Measurements from ENCODE around the gene RCCD1. TPM values are rescaled to one million over a fixed set of nuclear protein-coding genes. Genes with fewer than 3 reads are reported as not detected.
"Not testable (repeated sequence)": the region's sequence is repeated elsewhere in the genome, so short reads cannot be mapped to it uniquely, and the experiment has no call there.

Gene RCCD1
- 26.6 and 32.7 TPM in 2 replicates for total RNA-seq

- no peak for DNase-seq (ENCODE audit: low read depth)
- TF ChIP-seq, protein P1, sequence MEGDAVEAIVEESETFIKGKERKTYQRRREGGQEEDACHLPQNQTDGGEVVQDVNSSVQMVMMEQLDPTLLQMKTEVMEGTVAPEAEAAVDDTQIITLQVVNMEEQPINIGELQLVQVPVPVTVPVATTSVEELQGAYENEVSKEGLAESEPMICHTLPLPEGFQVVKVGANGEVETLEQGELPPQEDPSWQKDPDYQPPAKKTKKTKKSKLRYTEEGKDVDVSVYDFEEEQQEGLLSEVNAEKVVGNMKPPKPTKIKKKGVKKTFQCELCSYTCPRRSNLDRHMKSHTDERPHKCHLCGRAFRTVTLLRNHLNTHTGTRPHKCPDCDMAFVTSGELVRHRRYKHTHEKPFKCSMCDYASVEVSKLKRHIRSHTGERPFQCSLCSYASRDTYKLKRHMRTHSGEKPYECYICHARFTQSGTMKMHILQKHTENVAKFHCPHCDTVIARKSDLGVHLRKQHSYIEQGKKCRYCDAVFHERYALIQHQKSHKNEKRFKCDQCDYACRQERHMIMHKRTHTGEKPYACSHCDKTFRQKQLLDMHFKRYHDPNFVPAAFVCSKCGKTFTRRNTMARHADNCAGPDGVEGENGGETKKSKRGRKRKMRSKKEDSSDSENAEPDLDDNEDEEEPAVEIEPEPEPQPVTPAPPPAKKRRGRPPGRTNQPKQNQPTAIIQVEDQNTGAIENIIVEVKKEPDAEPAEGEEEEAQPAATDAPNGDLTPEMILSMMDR (conservative IDR thresholded peaks at IDR 0.05; ENCODE audit: low read depth, low read length): no peak
- peak within 1 kb of the TSS; percentile 84 for H3K4me3 ChIP-seq (ENCODE audit: low read depth, low read length)
These were observed at the start of gene RCCD1 for GRCh38 chr15:90954712-90955623. Gene RCCD1, plus strand, starts transcription at chr15:90954884. Its CDS starts 1,851 bp downstream, at chr15:90956735.

GRCh38 chr15:90905306-90906180 is 49.1 kb upstream of the RCCD1 start:
- H3K4me3 ChIP-seq (ENCODE audit: low read depth, low read length): no peak overlapping the region
- TF ChIP-seq, protein P1 (conservative IDR thresholded peaks at IDR 0.05; ENCODE audit: low read depth, low read length): no peak
- no peak for DNase-seq (ENCODE audit: low read depth)

DNA sequence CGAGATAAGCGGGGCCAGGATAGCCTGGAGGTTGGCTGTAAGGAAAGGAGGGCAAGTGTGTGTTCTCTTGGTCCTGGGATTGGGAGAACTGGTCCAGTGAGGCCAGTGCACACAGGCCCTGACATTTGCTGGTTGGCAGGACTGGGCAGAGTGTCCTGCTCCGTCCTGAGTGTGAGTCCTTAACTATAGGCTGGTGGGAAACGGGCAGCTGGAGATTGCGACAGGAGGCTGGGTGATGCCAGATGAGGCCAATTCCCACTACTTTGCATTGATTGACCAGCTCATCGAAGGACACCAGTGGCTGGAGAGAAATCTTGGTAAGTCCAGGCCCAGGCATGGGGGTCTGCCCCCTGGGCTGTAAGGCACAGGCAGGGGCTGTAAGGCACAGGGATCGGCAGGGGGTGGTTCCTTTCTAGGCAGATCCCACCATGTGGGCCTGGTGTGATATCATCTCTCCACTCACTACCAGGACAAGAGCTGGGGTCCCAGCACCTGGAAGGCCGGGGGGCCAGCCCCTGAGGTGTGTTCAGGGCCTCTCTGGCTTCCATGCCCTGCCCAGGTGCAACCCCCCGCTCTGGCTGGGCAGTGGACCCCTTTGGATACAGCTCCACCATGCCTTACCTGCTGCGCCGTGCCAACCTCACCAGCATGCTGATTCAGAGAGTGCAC is 48.4 kb upstream of the RCCD1 start:
- no peak overlapping the region for H3K4me3 ChIP-seq (ENCODE audit: low read depth, low read length)
- DNase-seq (ENCODE audit: low read depth): no peak
- TF ChIP-seq, protein P1 (conservative IDR thresholded peaks at IDR 0.05; ENCODE audit: low read depth, low read length): no peak

- no peak overlapping the region for H3K4me3 ChIP-seq (ENCODE audit: low read depth, low read length)
- DNase-seq (ENCODE audit: low read depth): no peak
- TF ChIP-seq, protein P1 (conservative IDR thresholded peaks at IDR 0.05; ENCODE audit: low read depth, low read length): no peak
These were observed 47.5 kb upstream of the RCCD1 start for GRCh38 chr15:90907051-90907660.

DNA sequence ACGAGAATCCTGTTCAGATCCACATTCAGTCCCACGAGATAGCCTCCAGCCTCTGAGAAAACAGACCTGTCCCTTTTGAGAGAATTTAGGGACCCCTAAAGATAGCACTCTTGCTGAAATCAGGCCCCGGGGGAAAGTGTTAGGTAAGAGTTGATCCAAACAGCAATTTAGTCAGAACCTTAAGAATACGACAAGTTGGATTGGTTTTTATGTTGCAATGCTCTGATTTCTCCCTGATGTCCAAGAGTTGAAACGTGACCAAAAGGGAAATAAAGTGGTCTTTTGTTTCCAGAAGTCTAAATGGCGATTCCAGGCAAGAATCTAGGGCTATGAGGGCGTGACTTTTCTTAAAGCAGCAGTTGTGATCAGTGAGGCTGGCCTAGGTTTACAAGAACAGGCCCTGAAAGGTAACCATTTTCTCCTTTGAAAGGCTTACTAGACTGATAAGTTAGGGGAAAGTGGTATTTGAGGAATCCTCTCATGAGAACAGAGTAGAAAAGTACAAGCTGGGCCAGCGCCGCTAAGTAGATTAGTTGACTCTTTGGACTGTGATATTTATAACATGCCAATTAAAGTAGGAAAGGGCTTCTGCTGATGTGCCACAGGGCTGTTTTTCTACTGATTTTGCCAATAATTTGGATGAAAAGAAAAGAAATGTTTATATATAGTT is 46.7 kb upstream of the RCCD1 start:
- TF ChIP-seq, protein P1 (conservative IDR thresholded peaks at IDR 0.05; ENCODE audit: low read depth, low read length): no peak

GRCh38 chr15:90909449-90909848 is 45.2 kb upstream of the RCCD1 start:
- H3K4me3 ChIP-seq (ENCODE audit: low read depth, low read length); DNase-seq (ENCODE audit: low read depth): not testable (repeated sequence)

More for the DNA sequence above, 46.7 kb upstream of the RCCD1 start:
- no peak for DNase-seq (ENCODE audit: low read depth)
- no peak overlapping the region for H3K4me3 ChIP-seq (ENCODE audit: low read depth, low read length)

All from epithelial cell of proximal tubule (primary cell).